Stomach smooth muscle (tissue), 2 donors: ENCODE results near the gene TMEM62.

ENCODE experiments used
- H3K27ac ChIP-seq: one replicate; pipeline ENCODE4 v1.7.0; 2013; ENCODE audit warnings: mild to moderate bottlenecking, low read length, inconsistent platforms
- H3K27me3 ChIP-seq, 2 donors: one replicate each; pipeline ENCODE4 v1.7.0; 2013; ENCODE audit warnings: low read length in 2 of 2; ENCODE audit not compliant: insufficient read depth in 2 of 2, control insufficient read depth in 1 of 2
- H3K36me3 ChIP-seq, 2 donors: one replicate each; pipeline ENCODE4 v1.7.0; 2013; ENCODE audit warnings: low read length in 2 of 2; ENCODE audit not compliant: control insufficient read depth in 2 of 2, insufficient read depth in 2 of 2
- H3K4me1 ChIP-seq: one replicate; pipeline ENCODE4 v1.7.0; 2013; ENCODE audit warnings: low read length; ENCODE audit not compliant: control insufficient read depth, insufficient read depth
- H3K4me3 ChIP-seq, 2 donors: one replicate each; pipeline ENCODE4 v1.7.0; 2013; ENCODE audit warnings: low read length in 2 of 2
- H3K9ac ChIP-seq, 2 donors: one replicate each; pipeline ENCODE4 v1.7.0; 2013; ENCODE audit warnings: low read length in 2 of 2, mild to moderate bottlenecking in 1 of 2
- H3K9me3 ChIP-seq, 2 donors: one replicate each; pipeline ENCODE4 v1.7.0; 2013; ENCODE audit warnings: low read length in 2 of 2; ENCODE audit not compliant: control insufficient read depth in 2 of 2
- donor health status: healthy.
- donor health status: Pancreatic carcinoma.

The TMEM62 gene

GRCh38 chr15:43209059-43209824 is 75.9 kb downstream of the TMEM62 start:
- no peak overlapping the region for H3K9ac ChIP-seq
- H3K4me3 ChIP-seq: no peak overlapping the region
- H3K27ac ChIP-seq: no peak overlapping the region
- H3K9me3 ChIP-seq: no peaks in the 10 kb centered on the region
- H3K36me3 ChIP-seq: no peaks in the 10 kb centered on the region
- peaks cover 13 to 16% of the 10 kb centered on the region in 2 donors for H3K27me3 ChIP-seq
- no peaks in the 10 kb centered on the region for H3K4me1 ChIP-seq

- H3K4me3 ChIP-seq: no peak overlapping the region
- H3K36me3 ChIP-seq: no peaks in the 10 kb centered on the region
- H3K9me3 ChIP-seq: no peaks in the 10 kb centered on the region
- H3K9ac ChIP-seq: no peak overlapping the region
- no peaks in the 10 kb centered on the region for H3K4me1 ChIP-seq
- no peak overlapping the region for H3K27ac ChIP-seq
- H3K27me3 ChIP-seq: peaks cover 13 to 16% of the 10 kb centered on the region in 2 donors
Measured at GRCh38 chr15:43210172-43210745, 76.9 kb downstream of the TMEM62 start.

- no peak overlapping the region for H3K9ac ChIP-seq
- no peaks in the 10 kb centered on the region for H3K9me3 ChIP-seq
- peaks cover 13 to 16% of the 10 kb centered on the region in 2 donors for H3K27me3 ChIP-seq
- no peak overlapping the region for H3K27ac ChIP-seq
- H3K4me3 ChIP-seq: no peak overlapping the region
- no peaks in the 10 kb centered on the region for H3K36me3 ChIP-seq
- no peaks in the 10 kb centered on the region for H3K4me1 ChIP-seq
Measured at GRCh38 chr15:43210807-43211206, 77.4 kb downstream of the TMEM62 start.

GRCh38 chr15:43211224-43211735 is 77.9 kb downstream of the TMEM62 start:
- no peak overlapping the region for H3K27ac ChIP-seq
- no peak overlapping the region for H3K9ac ChIP-seq
- H3K4me1 ChIP-seq: no peaks in the 10 kb centered on the region
- peaks cover 13 to 16% of the 10 kb centered on the region in 2 donors for H3K27me3 ChIP-seq
- no peak overlapping the region for H3K4me3 ChIP-seq
- no peaks in the 10 kb centered on the region for H3K36me3 ChIP-seq
- no peaks in the 10 kb centered on the region for H3K9me3 ChIP-seq

GRCh38 chr15:43212299-43212698 is 78.9 kb downstream of the TMEM62 start:
- Histone ChIP-seq H3K9ac (no peak overlapping the region), H3K4me1 (no peaks in the 10 kb centered on the region), H3K27me3 (peaks cover 13 to 16% of the 10 kb centered on the region in 2 donors), H3K36me3 (no peaks in the 10 kb centered on the region), H3K27ac (no peak overlapping the region), H3K4me3 (no peak overlapping the region), H3K9me3 (no peaks in the 10 kb centered on the region)

GRCh38 chr15:43212951-43213350 is 79.6 kb downstream of the TMEM62 start:
- H3K9ac ChIP-seq: no peak overlapping the region
- H3K36me3 ChIP-seq: no peaks in the 10 kb centered on the region
- peaks cover 15 to 16% of the 10 kb centered on the region in 2 donors for H3K27me3 ChIP-seq
- no peak overlapping the region for H3K4me3 ChIP-seq
- no peaks in the 10 kb centered on the region for H3K9me3 ChIP-seq
- no peak overlapping the region for H3K27ac ChIP-seq
- no peaks in the 10 kb centered on the region for H3K4me1 ChIP-seq

GRCh38 chr15:43213466-43213865 is 80.1 kb downstream of the TMEM62 start:
- no peak overlapping the region for H3K27ac ChIP-seq
- H3K4me3 ChIP-seq: no peak overlapping the region
- no peaks in the 10 kb centered on the region for H3K36me3 ChIP-seq
- H3K27me3 ChIP-seq: peaks cover 16 to 17% of the 10 kb centered on the region in 2 donors
- no peaks in the 10 kb centered on the region for H3K9me3 ChIP-seq
- H3K9ac ChIP-seq: no peak overlapping the region
- no peaks in the 10 kb centered on the region for H3K4me1 ChIP-seq

- Histone ChIP-seq H3K36me3 (no peaks in the 10 kb centered on the region), H3K4me3 (no peak overlapping the region)
Measured at GRCh38 chr15:43214169-43214568, 80.8 kb downstream of the TMEM62 start.

GRCh38 chr15:43214592-43215295 is 81.4 kb downstream of the TMEM62 start:
- H3K36me3 ChIP-seq: no peaks in the 10 kb centered on the region
- no peaks in the 10 kb centered on the region for H3K9me3 ChIP-seq
- peaks cover 12% of the 10 kb centered on the region in 2 donors for H3K27me3 ChIP-seq
- H3K4me1 ChIP-seq: no peaks in the 10 kb centered on the region
- H3K9ac ChIP-seq: no peak overlapping the region
- H3K4me3 ChIP-seq: no peak overlapping the region
- H3K27ac ChIP-seq: no peak overlapping the region

More at GRCh38 chr15:43214169-43214568, 80.8 kb downstream of the TMEM62 start:
- peaks cover 13 to 14% of the 10 kb centered on the region in 2 donors for H3K27me3 ChIP-seq
- H3K27ac ChIP-seq: no peak overlapping the region
- no peaks in the 10 kb centered on the region for H3K9me3 ChIP-seq
- no peaks in the 10 kb centered on the region for H3K4me1 ChIP-seq
- no peak overlapping the region for H3K9ac ChIP-seq

GRCh38 chr15:43215961-43216360 is 82.6 kb downstream of the TMEM62 start:
- H3K27ac ChIP-seq: no peak overlapping the region
- no peak overlapping the region for H3K4me3 ChIP-seq
- peaks cover 3 to 8% of the 10 kb centered on the region in 2 donors for H3K27me3 ChIP-seq
- no peaks in the 10 kb centered on the region for H3K4me1 ChIP-seq
- H3K9me3 ChIP-seq: no peaks in the 10 kb centered on the region
- no peak overlapping the region for H3K9ac ChIP-seq
- no peaks in the 10 kb centered on the region for H3K36me3 ChIP-seq
